SH-SY5Y (cell line): ENCODE measurements around the gene CCDC85C.

Experiments
- GATA2 ChIP-seq: IDR thresholded peaks from 2 replicates; pipeline ENCODE4 v1.6.1; 2011; ENCODE audit warnings: mild to moderate bottlenecking, low read depth, low read length
- GATA3 ChIP-seq: IDR thresholded peaks from 2 replicates; pipeline ENCODE4 v1.6.1; 2011; ENCODE audit warnings: low read depth, mild to moderate bottlenecking, low read length, moderate library complexity

- no peak for TF ChIP-seq GATA2
- TF ChIP-seq GATA3, result no peak
Measured at GRCh38 chr14:99451234-99451633, 152.8 kb downstream of the CCDC85C start.
